NCI-H2081 (cell line): ENCODE measurements around the gene MYO3B.
A peak's percentile ranks its signal among the peaks of the same experiment; 100 is the strongest.
"Not testable (repeated sequence)": the region's sequence is repeated elsewhere in the genome, so short reads cannot be mapped to it uniquely, and the experiment has no call there.

ENCODE experiments used
- DNase-seq, 2 experiments: peaks; one replicate each; lab custom pipeline; 2025; lab: John Stamatoyannopoulos, UW

MYO3B gene

DNA sequence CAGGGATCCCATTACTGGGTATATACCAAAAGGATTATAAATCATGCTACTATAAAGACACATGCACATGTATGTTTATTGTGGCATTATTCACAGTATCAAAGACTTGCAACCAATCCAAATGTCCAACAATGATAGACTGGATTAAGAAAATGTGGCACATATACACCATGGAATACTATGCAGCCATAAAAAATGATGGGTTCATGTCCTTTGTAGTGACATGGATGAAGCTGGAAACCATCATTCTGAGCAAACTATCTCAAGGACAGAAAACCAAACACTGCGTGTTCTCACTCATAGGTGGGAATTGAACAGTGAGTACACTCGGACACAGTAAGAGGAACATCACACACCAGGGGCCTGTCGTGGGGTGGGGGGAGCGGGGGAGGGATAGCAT lies 457.1 kb downstream of the MYO3B start:
- not testable (repeated sequence) for DNase-seq

DNA sequence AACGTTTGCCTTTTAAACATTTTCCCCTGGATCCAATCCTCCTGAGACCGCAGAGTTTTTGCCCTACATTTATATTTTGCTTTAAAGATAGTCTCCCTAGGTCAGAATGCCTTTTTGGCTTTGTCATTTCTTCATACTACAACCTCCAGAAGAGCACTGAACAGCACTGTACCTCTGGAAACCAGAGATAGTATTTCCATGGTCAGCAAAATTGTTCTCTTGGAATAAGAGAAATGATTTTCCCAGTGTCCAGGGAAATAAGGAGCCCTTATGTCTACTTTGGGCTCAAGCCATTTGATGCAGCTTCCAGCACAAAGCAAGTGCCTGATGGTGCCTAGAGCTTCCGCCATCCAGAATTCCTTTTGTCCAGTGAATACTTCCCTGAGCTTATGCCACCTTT lies 461.7 kb downstream of the MYO3B start:
- DNase-seq, result no peak

DNA sequence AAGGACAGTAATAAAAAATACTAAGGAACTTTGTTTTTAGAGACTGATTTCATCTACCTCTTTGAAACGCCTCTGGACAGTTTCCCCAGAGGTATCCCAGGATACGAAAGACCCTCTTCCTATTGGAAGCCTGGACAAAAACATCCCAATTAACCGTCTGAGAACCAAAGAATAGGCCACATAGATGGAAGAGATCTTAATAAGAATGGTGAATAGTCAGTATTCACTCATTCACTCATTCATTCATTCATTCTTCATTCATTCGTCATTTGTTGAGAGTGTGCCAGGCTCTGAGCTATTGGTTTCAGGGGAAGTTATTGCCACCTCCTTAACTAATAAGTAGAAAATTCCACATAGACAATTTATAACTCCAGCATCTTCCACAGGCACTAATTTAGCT lies 464.0 kb downstream of the MYO3B start:
- no peak for DNase-seq

DNA sequence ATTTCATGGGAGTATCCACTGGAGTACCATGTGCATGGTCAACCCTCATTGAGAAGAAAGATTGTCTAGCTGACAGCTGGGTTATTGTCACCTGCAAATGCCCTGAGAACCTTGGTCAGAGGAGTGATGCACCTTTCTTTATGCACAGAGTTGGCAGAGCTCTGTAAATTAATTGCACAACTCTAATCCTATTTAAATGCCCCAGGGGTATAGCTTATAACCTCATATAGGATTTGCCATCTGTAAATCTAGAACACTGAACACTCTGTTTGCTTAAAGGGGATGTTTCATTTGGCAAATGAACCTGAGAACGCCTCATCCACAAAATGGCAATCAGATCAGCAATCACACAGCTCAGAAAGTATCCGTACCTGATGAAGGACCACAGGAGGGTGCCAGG lies 465.4 kb downstream of the MYO3B start:
- no peak for DNase-seq

DNA sequence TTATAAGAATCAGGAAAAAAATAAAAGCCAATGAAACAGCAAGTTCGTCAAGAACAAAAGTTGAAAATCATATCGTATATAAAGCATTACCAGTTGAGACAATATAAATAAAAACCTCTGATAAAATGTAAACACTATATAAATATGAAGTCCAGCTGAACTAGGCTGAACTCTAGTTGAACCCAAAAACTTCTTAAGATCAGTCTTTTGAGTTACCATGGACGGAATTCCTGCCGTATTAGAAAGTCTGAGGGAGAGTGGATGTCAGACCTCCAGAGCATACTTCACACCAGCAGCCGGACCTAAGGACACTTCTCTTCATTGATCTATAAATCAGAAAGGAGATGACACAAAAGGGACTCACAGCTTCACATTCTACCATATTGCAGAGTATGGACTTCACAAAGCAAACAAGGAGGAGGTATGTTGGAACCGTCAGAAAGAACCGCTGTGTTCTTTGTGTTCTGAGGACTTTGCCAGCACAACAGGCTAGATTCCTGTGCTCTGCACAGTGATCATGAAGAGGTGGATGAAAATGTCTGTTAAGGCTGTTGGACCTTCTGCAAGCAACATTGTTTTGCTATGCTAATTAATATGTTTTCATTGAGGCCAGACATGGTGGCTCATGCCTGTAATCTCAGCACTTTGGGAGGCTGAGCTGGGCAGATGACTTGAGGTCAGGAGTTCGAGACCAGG lies 469.9 kb downstream of the MYO3B start:
- no peak for DNase-seq

DNA sequence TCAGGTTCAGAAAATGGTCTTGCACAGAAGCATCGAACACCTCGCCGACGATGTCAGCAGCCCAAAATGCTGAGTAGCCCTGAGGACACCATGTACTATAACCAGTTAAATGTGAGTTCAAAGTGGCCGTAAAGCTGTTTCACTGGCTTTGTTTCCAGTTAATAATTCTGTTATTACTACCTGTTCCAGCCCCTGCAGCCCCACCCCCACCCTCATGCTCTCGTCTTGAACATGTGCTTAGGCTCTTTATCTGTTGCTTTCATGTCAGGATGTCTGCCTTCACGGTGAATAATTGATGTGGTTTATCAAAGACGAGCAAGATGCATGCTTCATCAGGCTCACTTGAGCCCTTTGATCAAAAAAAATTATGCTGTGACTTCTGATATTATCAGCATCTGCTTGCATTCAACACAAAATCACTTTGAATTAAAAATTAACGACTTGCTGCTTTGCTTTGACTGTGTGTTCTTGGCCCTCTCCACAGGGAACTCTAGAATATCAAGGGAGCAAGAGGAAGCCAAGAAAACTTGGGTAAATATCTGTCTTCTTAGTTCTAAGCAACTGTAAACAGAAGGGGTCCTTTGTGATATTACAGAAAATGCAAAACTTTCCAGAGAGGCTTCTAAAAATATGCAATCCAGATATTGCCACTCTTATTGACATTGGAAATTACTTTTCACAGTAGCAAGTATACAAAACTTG lies 473.8 kb downstream of the MYO3B start:
- DNase-seq, result no peak

DNA sequence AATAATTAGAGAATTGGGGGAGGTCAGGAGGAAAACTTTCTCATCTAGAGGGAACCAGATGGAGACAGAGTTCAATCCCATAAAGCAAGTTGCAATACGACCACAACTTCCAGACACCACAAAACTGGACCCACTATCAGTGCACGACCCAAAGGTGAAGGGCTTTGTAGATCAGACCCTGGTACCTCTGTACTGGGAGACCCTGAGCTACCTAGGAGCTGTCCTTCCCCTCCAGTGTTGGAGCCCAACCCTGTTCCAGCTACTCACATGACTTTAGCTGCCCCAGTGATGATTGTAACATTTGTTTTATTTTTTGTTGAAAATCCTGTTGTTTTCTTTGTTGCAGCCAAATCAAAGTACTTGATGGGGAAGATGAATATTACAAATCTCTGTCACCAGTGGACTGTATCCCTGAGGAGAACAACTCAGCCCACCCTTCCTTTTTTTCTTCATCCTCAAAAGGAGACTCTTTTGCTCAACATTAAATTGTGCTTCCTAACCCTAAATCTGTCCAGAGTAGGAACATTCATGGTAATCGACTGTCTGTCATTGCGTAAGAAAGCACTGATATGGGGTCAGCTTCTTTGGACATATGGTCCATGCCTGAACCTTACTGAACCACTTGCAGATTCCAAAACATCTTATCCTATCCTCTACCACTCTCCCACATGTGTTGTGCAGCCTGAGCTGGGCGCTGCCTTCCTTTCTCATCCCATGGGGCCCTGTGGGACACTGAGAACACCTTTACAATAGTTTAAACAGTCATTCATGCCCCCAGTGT lies 474.9 kb downstream of the MYO3B start:
- DNase-seq, result no peak

DNA sequence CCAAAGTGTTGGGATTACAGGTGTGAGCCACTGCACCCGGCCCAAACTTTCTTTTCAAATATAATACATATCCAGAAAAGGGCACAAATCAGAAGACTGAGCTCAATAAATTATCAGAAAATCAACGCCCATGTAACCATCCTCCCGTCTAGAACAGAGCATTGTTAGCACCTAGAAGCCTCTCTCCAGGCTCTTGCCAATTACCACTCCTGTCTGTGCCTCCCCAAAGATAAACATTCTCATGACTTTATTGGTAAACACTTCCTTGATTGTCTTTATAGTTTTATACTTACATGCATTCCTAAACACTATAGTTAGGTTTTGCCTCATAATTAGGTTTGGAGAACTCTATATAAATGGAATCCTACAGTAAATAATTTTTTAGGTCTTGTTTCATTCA lies 478.7 kb downstream of the MYO3B start:
- no peak for DNase-seq

DNA sequence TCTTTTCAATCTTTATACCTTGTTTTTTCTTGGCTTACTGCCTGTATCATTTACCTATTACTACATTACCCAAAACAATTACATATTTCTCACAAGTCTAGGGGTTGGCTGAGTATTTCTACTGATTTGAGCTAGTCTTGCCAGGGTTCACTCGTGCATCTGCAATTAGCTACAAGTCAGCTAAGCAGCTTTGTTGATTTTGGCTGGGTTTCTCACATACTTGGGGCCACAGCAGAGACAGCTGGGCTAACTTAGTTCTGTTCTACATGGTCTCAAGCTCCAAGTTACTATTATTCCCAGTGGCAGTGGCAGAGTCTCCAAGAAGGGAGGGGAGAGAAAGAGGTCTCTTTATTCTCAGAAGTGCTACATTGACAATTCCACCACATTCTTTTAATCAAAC lies 482.5 kb downstream of the MYO3B start:
- DNase-seq, result peak in 1 of 2 experiments; percentile 29

DNA sequence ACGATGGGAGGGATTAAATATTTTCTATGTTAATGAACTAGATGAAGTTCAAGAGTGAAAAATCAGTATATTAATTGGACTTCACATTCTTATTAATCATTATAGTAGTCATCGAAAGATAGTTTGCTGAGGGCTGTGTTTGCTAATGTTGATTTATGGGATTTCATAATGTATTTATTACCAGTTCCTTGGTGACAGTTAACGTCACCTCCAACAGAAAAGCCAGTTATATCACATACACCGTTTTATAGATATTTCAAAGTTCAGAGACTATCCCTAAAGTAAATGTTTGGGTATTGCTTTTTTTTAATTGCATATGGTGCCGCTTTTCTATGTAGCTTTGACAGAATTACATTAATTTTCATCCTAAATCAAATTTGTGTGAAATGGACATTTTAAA lies 487.8 kb downstream of the MYO3B start:
- no peak for DNase-seq

DNA sequence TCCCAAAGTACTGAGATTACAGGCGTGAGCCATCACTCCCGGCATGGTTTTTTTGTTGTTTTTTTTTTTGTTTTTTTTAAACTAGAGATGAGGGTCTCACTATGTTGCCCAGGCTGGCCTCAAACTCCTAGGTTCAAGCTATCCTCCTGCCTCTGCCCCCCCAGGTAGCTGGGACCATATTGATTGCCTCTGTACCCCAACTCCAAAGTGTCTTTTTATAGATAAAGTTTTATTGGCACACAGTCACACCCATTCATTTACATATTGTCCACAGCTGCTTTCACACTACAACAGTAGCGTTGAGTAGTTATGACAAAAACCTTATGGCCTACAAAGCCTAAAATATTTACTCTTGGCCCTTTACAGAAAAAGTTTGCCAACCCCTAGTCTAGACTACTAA lies 492.0 kb downstream of the MYO3B start:
- no peak for DNase-seq

DNA sequence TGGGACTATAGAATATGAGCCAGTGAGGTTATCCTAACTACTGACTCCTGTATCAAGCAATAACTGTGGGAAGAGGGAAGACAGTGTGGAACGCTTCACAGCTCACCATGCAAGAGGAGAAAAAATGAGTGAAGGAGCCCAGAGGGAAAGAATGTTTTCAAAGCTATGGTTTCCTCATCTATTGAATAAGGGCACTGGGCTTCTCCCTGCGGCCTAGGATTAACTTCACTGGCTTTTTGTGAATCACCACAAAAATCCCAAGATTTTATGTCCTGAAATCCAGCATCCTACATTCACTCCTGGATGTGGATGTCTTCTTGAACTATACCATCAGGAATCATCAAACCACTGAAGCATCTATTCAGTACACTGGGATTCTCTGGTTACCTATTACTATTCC lies 492.7 kb downstream of the MYO3B start:
- no peak for DNase-seq

DNA sequence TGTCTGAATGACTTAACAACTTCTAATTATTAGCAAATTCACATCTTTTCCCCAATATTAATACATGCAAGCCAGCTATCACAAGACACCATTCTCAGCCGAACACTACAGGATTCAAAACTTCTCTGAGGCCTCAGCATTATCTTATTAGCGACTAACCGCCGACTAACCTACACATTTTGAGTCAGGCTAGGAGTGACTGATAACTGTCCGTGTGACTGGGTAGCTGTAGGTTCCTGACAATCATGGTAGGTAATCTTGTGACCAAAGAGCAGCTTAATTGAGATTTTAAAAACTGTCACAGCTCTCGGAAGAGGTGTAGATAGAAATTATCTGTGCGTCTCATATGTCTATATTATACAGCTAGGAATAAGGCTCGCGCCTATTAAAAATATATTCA lies 493.1 kb downstream of the MYO3B start:
- no peak for DNase-seq

DNA sequence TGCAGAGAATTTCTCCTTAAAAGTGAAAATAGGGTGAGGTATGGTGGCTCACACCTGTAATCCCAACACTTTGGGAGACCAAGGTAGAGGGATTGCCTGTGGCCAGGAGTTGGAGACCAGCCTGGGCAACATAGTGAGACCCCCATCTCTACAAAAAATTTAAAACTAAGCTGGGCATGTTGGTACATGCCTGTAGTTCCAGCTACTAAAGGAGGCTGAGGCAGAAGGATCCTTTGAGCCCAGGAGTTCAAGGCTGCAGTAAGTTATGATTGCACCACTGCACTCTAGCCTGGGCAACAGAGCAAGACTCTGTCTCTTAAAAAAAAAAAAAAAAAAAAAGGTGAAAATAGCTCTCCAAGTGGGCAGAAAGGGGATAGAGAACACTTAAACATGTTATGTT lies 496.3 kb downstream of the MYO3B start:
- not testable (repeated sequence) for DNase-seq

DNA sequence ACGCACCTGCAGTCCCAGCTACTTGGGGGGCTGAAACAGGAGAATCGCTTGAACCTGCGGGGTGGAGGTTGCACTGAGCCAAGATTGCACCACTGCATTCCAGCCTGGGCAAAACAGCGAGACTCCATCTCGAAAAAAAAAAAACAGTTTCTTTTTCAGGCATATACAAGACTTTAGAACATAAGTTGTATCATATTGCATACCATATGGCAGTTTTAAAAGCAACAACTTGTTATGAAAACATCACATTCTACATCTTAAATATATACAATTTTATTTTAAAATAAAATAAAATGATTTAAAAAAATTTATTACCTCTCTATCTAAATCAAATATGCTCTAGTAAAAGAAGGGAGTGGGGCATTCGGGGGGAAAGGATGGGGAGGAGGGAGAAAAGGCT lies 497.8 kb downstream of the MYO3B start:
- no peak for DNase-seq

DNA sequence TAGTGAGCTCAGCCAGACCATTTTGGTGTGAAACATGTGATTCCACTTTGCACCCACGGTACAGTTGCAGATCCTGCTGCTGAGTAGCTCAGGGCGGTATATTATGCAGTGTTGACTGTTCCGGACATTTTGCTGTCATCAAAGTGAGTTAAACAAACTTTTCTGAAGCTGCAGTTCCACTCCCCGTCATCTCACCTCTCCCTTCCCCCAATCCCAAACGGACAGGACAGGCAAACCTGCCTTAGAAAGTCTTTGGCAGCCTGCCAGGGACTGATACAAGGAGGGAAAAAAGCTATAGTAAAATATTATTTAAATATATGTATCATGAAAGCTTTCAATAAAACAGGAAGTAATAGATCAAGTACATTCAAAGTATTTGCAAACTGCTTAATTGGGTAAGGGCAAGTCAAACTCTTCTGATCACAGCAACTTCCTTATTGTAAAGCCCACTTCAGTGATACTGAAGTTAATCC lies 501.7 kb downstream of the MYO3B start:
- no peak for DNase-seq

DNA sequence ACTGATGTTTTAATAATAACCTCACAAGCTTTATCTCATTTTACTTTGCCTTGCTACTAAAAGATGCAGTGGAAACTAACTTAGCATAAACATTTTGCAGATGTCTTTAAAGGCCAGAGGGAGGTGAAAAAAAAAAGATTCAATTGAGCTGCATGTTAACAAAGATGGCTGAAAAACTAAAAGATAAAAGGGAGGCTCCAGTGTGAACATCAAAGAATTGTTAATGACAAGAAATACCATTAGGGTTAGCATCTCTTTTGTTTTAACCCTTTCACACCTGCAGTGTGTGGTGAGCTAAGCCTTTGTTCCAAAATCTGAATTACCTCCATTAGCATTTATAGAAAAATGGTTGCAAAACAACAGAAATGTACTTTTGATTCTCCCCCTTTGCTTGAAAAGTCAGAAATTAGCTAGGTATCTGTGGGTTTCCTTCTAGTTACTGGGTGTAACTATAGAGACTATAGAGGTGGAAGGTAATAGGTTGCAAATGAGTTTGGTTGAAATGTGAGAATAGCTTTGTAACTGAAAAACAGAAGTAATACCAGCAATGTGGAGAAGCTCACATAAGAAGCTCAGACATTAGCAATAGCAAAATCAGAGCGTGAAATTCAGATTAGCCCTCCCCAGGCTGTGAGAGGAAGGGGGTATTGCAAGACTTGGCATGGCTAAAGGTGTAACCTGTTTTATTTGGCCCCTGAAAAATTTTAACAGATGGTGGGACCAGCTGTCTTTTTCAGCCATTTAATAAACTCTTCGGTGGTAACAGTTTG lies 502.4 kb downstream of the MYO3B start:
- DNase-seq, result peak in 1 of 2 experiments; percentile 11

DNA sequence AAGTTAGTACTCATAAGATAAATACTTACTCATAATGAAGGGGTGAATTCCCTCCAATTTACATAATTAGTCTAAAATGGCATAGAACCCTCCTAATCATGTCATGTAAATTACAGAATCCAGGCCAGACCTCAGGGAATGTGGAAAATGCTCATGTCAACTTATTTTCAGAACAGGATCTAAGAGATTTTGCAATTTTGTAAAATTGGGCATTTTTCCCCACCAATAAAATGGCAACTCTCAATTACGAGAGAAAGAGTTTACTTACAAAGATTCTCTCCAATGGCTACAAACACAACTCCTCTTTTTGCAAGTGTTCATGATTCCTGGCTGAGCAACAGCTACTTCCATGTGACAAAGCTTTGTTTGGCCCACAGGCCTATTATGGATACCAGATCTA lies 503.4 kb downstream of the MYO3B start:
- no peak for DNase-seq

DNA sequence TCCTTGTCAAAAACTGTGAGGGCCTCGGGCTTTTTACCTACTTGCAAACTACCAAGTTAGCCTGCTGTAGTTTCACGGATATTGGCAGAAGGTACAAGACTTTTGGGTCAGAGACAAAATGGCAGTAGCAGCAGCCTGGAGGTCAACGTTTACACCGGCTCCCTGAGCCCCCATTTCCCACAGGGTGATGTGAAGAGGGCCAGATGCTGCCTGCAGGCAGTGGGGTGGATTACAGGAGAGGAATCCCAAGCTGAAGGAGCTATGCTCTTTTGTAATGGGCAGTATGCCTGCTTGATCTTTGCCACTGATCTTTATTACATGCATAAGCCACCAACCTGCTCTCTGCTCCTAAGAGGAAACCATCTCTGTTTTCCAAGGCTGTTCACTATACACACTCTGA lies 507.6 kb downstream of the MYO3B start:
- no peak for DNase-seq

DNA sequence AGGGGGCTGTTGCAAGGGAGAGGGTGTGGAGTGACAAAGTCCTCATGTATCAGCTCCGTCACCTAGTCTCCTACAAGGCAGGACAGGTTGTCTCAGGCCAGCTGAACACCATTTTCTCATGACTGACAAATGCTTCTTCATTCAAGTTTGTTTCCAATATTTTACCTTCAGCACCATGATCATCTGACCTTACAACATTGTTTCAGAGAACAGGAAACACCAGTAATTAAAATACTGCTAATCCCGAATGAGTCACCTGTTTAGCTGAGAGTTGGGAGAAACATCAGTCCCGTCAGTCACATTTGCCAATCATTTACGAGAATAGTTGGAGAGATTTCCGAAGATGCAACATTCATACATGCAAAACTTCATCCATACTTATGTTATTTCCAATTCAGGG lies 511.5 kb downstream of the MYO3B start:
- no peak for DNase-seq

DNA sequence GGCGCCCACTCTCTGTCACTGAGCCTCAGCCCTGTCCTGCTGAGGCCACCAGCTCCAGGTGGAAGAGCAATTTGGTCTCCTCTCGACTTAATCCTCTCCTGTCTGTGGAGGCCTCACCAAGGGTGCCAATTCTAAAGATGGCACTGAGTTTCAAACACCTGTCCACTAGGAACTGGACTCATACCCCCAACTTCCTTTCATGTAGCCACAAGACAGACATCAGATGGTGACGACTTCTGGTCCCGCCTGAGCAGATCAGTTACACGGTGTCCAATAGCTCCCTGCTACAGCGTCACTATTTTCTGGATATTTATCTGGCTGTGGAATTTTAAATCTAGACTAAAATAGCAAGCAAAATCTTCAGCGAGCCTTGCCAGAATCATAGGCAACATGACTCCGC lies 512.7 kb downstream of the MYO3B start:
- no peak for DNase-seq

DNA sequence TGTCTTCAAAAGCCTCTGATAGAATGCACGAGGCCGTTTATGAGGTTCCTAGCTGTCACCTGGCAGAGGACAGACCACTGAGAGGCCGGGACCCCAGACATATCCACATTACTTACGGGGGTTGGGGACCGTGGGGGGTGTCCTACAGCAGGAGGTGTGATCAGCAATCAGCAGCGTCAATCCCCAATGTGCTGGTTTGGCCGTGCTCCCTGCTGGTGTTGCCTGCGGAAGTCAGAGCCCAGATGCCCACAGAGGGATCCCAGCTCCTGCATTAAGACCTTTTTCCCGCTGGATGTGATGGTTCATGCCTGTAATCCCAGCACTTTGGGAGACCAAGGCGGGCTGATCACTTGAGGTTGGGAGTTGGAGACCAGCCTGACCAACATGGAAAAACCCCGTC lies 516.4 kb downstream of the MYO3B start:
- DNase-seq, result no peak
